IMR-90 (cell line): ENCODE results near the gene FHL2. TPM values are rescaled to one million over a fixed set of nuclear protein-coding genes. Genes with fewer than 3 reads are reported as not detected.
A peak's percentile ranks its signal among the peaks of the same experiment; 100 is the strongest.

Experiments used
- ATAC-seq: fragments of 200-7000 bp; cut with Tn5 transposase; 2 replicates; pipeline ENCODE4 v1.9.1; 2020; ENCODE audit warnings: low read depth, mild to moderate bottlenecking, moderate library complexity
- BruUV-seq: library from RNA; stranded (reverse); fragments of 400-500 nt; replicated peaks from 2 replicates; lab custom pipeline; 2021; lab: Mats Ljungman, UMichigan
- CTCF ChIA-PET: fragments of 300-600 bp; formaldehyde crosslinking; extraction: SDS; loops from one replicate; lab custom pipeline; 2021; ENCODE audit warnings: antibody characterized with exemption; lab: Yijun Ruan, JAX
- POLR2A ChIA-PET: fragments of 300-600 bp; sonication (Branson Sonifier 250); formaldehyde crosslinking; loops from one replicate; lab custom pipeline; 2022; ENCODE audit warnings: antibody characterized with exemption; ENCODE audit not compliant: unreplicated experiment; lab: Charles Lee
- DNase-seq: peaks from one replicate; pipeline ENCODE4 v3.0.0; 2013
- H2AFZ ChIP-seq: replicated peaks from 2 replicates; pipeline ENCODE3; 2013; ENCODE audit warnings: low read length, mild to moderate bottlenecking; ENCODE audit not compliant: poor library complexity
- H2AK5ac ChIP-seq: 2 replicates; pipeline ENCODE4 v1.6.1; 2013; ENCODE audit warnings: low read depth, low read length, inconsistent platforms
- H2AK9ac ChIP-seq: replicated peaks from 2 replicates; pipeline ENCODE3; 2013; ENCODE audit warnings: mild to moderate bottlenecking, low read depth, low read length, moderate library complexity; ENCODE audit not compliant: poor library complexity
- H2BK120ac ChIP-seq: 2 replicates; pipeline ENCODE4 v1.6.1; 2013; ENCODE audit warnings: low read depth, low read length, inconsistent platforms
- H2BK15ac ChIP-seq: 3 replicates; pipeline ENCODE4 v1.6.1; 2013; ENCODE audit warnings: low read depth, low read length, inconsistent platforms
- H2BK20ac ChIP-seq: 2 replicates; pipeline ENCODE4 v1.6.1; 2013; ENCODE audit warnings: low read depth, mild to moderate bottlenecking, inconsistent platforms, low read length, moderate library complexity
- H2BK5ac ChIP-seq: 2 replicates; pipeline ENCODE4 v1.6.1; 2013; ENCODE audit warnings: mild to moderate bottlenecking, low read depth, low read length, inconsistent platforms; ENCODE audit not compliant: poor library complexity, severe bottlenecking
- H3K14ac ChIP-seq: replicated peaks from 2 replicates; pipeline ENCODE4 v1.6.1; 2013; ENCODE audit warnings: low read depth, low read length, inconsistent platforms
- H3K18ac ChIP-seq: 2 replicates; pipeline ENCODE4 v1.6.1; 2013; ENCODE audit warnings: low read depth, low read length, control low read depth
- H3K23ac ChIP-seq: 2 replicates; pipeline ENCODE4 v1.6.1; 2013; ENCODE audit warnings: low read depth, low read length, inconsistent platforms
- H3K27ac ChIP-seq: 2 replicates; pipeline ENCODE4 v1.5.1; 2013; ENCODE audit warnings: mild to moderate bottlenecking, control low read depth, low read length; ENCODE audit not compliant: insufficient read depth
- H3K27me3 ChIP-seq: 2 replicates; pipeline ENCODE4 v1.6.1; 2013; ENCODE audit warnings: low read length; ENCODE audit not compliant: control insufficient read depth, insufficient read depth
- H3K36me3 ChIP-seq: 2 replicates; pipeline ENCODE4 v1.6.1; 2013; ENCODE audit warnings: low read length, mixed read lengths; ENCODE audit not compliant: control insufficient read depth, insufficient read depth
- H3K4ac ChIP-seq: 2 replicates; pipeline ENCODE4 v1.6.1; 2013; ENCODE audit warnings: low read depth, low read length, inconsistent platforms
- H3K4me1 ChIP-seq: 2 replicates; pipeline ENCODE4 v1.6.1; 2013; ENCODE audit warnings: low read length, mixed read lengths; ENCODE audit not compliant: control insufficient read depth, insufficient read depth
- H3K4me2 ChIP-seq: 2 replicates; pipeline ENCODE4 v1.6.1; 2013; ENCODE audit warnings: low read depth, mild to moderate bottlenecking, control low read depth, low read length, moderate library complexity
- H3K4me3 ChIP-seq: 2 replicates; pipeline ENCODE4 v1.5.1; 2013; ENCODE audit warnings: low read depth, mild to moderate bottlenecking, control low read depth, low read length, moderate library complexity; ENCODE audit not compliant: insufficient read depth
- H3K56ac ChIP-seq: 2 replicates; pipeline ENCODE4 v1.6.1; 2013; ENCODE audit warnings: low read length, inconsistent platforms; ENCODE audit not compliant: insufficient read depth; ENCODE audit errors: extremely low read depth
- H3K79me1 ChIP-seq, 2 experiments: 2 replicates each; pipeline ENCODE4 v1.6.1; 2013; ENCODE audit warnings: low read length in 2 of 2, inconsistent platforms in 1 of 2, low read depth in 1 of 2
- H3K9ac ChIP-seq: 2 replicates; pipeline ENCODE4 v1.6.1; 2013; ENCODE audit warnings: low read depth, low read length, control low read depth
- H3K9me1 ChIP-seq: 2 replicates; pipeline ENCODE4 v1.6.1; 2013; ENCODE audit warnings: low read length, inconsistent platforms; ENCODE audit not compliant: insufficient read depth
- H3K9me3 ChIP-seq: 2 replicates; pipeline ENCODE4 v1.6.1; 2013; ENCODE audit warnings: low read length; ENCODE audit not compliant: control insufficient read depth, insufficient read depth
- H4K20me1 ChIP-seq: 2 replicates; pipeline ENCODE4 v1.6.1; 2013; ENCODE audit warnings: low read length, inconsistent platforms; ENCODE audit not compliant: insufficient read depth
- H4K5ac ChIP-seq: 2 replicates; pipeline ENCODE4 v1.6.1; 2013; ENCODE audit warnings: mild to moderate bottlenecking, low read depth, low read length, control low read depth
- H4K8ac ChIP-seq, 2 experiments: 2 replicates each; pipeline ENCODE4 v1.6.1; 2013; ENCODE audit warnings: low read depth in 2 of 2, low read length in 2 of 2, control low read depth in 1 of 2, inconsistent platforms in 1 of 2
- H4K91ac ChIP-seq: 2 replicates; pipeline ENCODE4 v1.6.1; 2013; ENCODE audit warnings: low read depth, low read length, inconsistent platforms; ENCODE audit not compliant: insufficient read depth
- CTCF ChIP-seq: conservative IDR thresholded peaks from 2 replicates; pipeline ENCODE4 v1.5.1; 2012; ENCODE audit warnings: mild to moderate bottlenecking, low read depth, low read length, improper control_type of control experiment
- MAZ ChIP-seq: IDR thresholded peaks from 2 replicates; pipeline ENCODE4 v1.6.1; 2012; ENCODE audit warnings: low read depth, mild to moderate bottlenecking, low read length, improper control_type of control experiment, moderate library complexity, borderline replicate concordance
- WGBS, 2 experiments: methylation state at CpG; one replicate each; pipeline versions ENCODE4 v1.1.5 to v1.1.7; 2013; ENCODE audit warnings: missing lambda C conversion rate in 2 of 2; ENCODE audit not compliant: insufficient read length in 1 of 2; ENCODE audit errors: extremely low coverage in 2 of 2; 5-methylcytosine and 5-hydroxymethylcytosine counted together
- dilution Hi-C: fragments of 300-500 bp; cut with HindIII; formaldehyde crosslinking; loops from one replicate; pipeline ENCODE4 v1.14.3; 2018; ENCODE audit warnings: low sequenced_read_pairs; ENCODE audit not compliant: unreplicated experiment
- in situ Hi-C: fragments of 300-500 bp; cut with MboI; formaldehyde crosslinking; loops from 3 replicates; pipeline ENCODE4 v1.14.3; 2019; ENCODE audit warnings: low sequenced_read_pairs, inconsistent platforms, mixed read lengths
- intact Hi-C: fragments of 100-400 bp; cut with micrococcal nuclease; formaldehyde crosslinking; loops from 2 replicates; pipeline ENCODE4 v1.10.0; 2022
- polyA plus RNA-seq, 3 experiments: library from polyadenylated mRNA; depleted of rRNA; stranded (reverse); fragments of >200 nt; gene quantifications; 2 replicates each; pipeline ENCODE4 v1.2.3, GENCODE V29; 2012; ENCODE audit warnings: low replicate concordance in 1 of 3
- total RNA-seq: library from RNA; depleted of rRNA; stranded (reverse); fragments of >200 nt; gene quantifications from 2 replicates; pipeline ENCODE4 v1.2.3, GENCODE V29; 2012

FHL2 gene
- total and polyA plus RNA-seq, 2 of the 4 experiments (the other 2 are of a cell fraction), result 464 to 550 TPM

GRCh38 chr2:105431367-105432043 lies 32.7 kb upstream of the FHL2 start:
- TF ChIP-seq CTCF, result no peak
- TF ChIP-seq MAZ, result no peak
- Histone ChIP-seq H2BK15ac (peak overlapping the region; percentile 38; the same call in 2 of the 3 replicates), H2BK20ac (peak overlapping the region; percentile 16; the same call in 1 of the 2 replicates), H3K14ac (no peak overlapping the region), H3K9me1 (no peaks in the 10 kb centered on the region), H4K20me1 (no peaks in the 10 kb centered on the region), H2AK5ac (no peak overlapping the region), H3K23ac (no peak overlapping the region), H3K4ac (no peak overlapping the region), H3K27ac (no peak overlapping the region), H3K4me3 (no peak overlapping the region), H3K9me3 (peaks cover 4% of the 10 kb centered on the region; the same call in 1 of the 2 replicates), H3K36me3 (no peaks in the 10 kb centered on the region), H2BK120ac (peak overlapping the region; percentile 9; the same call in 1 of the 2 replicates), H3K27me3 (peaks cover 20% of the 10 kb centered on the region), H4K91ac (no peak overlapping the region), H2AK9ac (no peak overlapping the region), H2BK5ac (no peak overlapping the region), H4K8ac (0 out of 4 replicates have a peak overlapping the region, but pooled peaks of 1 of the 2 experiments have one; percentile 23), H3K4me1 (peaks cover 14% of the 10 kb centered on the region; the same call in 1 of the 2 replicates), H3K18ac (peak overlapping the region; percentile 54; the same call in 1 of the 2 replicates), H3K79me1 (no peaks in the 10 kb centered on the region), H3K56ac (no peak overlapping the region), H2AFZ (no peak overlapping the region), H4K5ac (no peak overlapping the region), H3K4me2 (peak overlapping the region; percentile 25; the same call in 1 of the 2 replicates), H3K9ac (no peak overlapping the region)
- intact Hi-C loops, result no loop called here
- 60% methylated on average over 2 of the region's 4 CpGs; no CpG with 5 or more reads in 1 of the 2 experiments for WGBS, 2 experiments
- ATAC-seq (peak; percentile 70), DNase-seq (peak; percentile 35)
- in situ Hi-C loops, result no loop called here
- BruUV-seq, result no TSS peak
- dilution Hi-C loops, result no loop called here
- POLR2A ChIA-PET, result no interaction called here
- CTCF ChIA-PET, result interaction anchor here (0.5 to 1.0 kb wide), 2 partner anchors 31 to 39 kb away, joined by 3 read pairs; no protein-coding TSS in a partner anchor
